Stimulated activated CD8-positive, alpha-beta memory T cell treated with anti-CD3 and anti-CD28 coated beads, Interleukin-15, amount 100 ng/mL, for 4 hours (primary cell): ENCODE results near the gene EBF3.

Experiments used
- DNase-seq, 2 donors: peaks; one replicate each; pipeline ENCODE4 v3.0.0-alpha.2; 2020; ENCODE audit warnings: low read depth in 2 of 2

EBF3 gene

GRCh38 chr10:129799942-129800341 lies 164.1 kb downstream of the EBF3 start:
- DNase-seq: no peak

GRCh38 chr10:129796710-129797420 lies 167.2 kb downstream of the EBF3 start:
- no peak for DNase-seq

GRCh38 chr10:129793996-129794395 lies 170.1 kb downstream of the EBF3 start:
- no peak for DNase-seq

- DNase-seq: no peak
These were observed 170.6 kb downstream of the EBF3 start for GRCh38 chr10:129793479-129793878.

- no peak for DNase-seq
These were observed 171.2 kb downstream of the EBF3 start for GRCh38 chr10:129792864-129793263.

- no peak for DNase-seq
These were observed 171.9 kb downstream of the EBF3 start for GRCh38 chr10:129792141-129792540.

- no peak for DNase-seq
These were observed 173.2 kb downstream of the EBF3 start for GRCh38 chr10:129790715-129791446.

- no peak for DNase-seq
These were observed 175.9 kb downstream of the EBF3 start for GRCh38 chr10:129788215-129788614.

GRCh38 chr10:129787557-129787956 lies 176.5 kb downstream of the EBF3 start:
- no peak for DNase-seq

GRCh38 chr10:129786216-129786615 lies 177.9 kb downstream of the EBF3 start:
- DNase-seq: no peak

- DNase-seq: no peak
These were observed 178.5 kb downstream of the EBF3 start for GRCh38 chr10:129785536-129785981.
